Tibial nerve (tissue), 4 donors: Measurements from ENCODE around the gene FAM193B.

Source experiments
- CTCF ChIP-seq, 5 experiments: fragments of 200-600 bp in 3 of 5; fragments of 450-650 bp in 2 of 5; sonication (generic) in 3 of 5; IDR thresholded peaks; one replicate each; pipeline ENCODE4 v1.5.1; 2016 to 2019; ENCODE audit warnings: antibody characterized with exemption in 5 of 5, mild to moderate bottlenecking in 3 of 5, moderate library complexity in 2 of 5
- EP300 ChIP-seq, 2 donors: sonication (generic); formaldehyde crosslinking; IDR thresholded peaks; one replicate each; pipeline ENCODE4 v1.6.1; 2017; ENCODE audit warnings: antibody characterized with exemption in 2 of 2, mild to moderate bottlenecking in 1 of 2
- POLR2A ChIP-seq, 2 donors: fragments of 450-650 bp; IDR thresholded peaks; one replicate each; pipeline ENCODE4 v1.6.1; 2017; ENCODE audit warnings: antibody characterized with exemption in 2 of 2, mild to moderate bottlenecking in 2 of 2, moderate library complexity in 2 of 2

- TF ChIP-seq CTCF (IDR thresholded peaks at IDR 0.05) (no peak), POLR2A (IDR thresholded peaks at IDR 0.05) (no peak), EP300 (IDR thresholded peaks at IDR 0.05) (no peak)
Observed at GRCh38 chr5:177476531-177477233, 77.7 kb downstream of the FAM193B start.
